Liver (tissue), 9 donors: ENCODE measurements around the gene FGFRL1. TPM values are rescaled to one million over a fixed set of nuclear protein-coding genes. Genes with fewer than 3 reads are reported as not detected.

Source experiments
- DNase-seq: peaks from one replicate; pipeline ENCODE4 v3.0.0-alpha.2; 2017; ENCODE audit warnings: low spot score
- H3K27ac ChIP-seq, 2 donors: one replicate each; pipeline ENCODE4 v1.7.0; 2013; ENCODE audit warnings: inconsistent platforms in 2 of 2, low read length in 2 of 2, control low read depth in 1 of 2, low read depth in 1 of 2, mild to moderate bottlenecking in 1 of 2
- H3K27me3 ChIP-seq, 4 donors: one replicate each; pipeline versions ENCODE4 v1.6.1 to v1.7.0; 2013; ENCODE audit warnings: low read length in 3 of 4, inconsistent platforms in 1 of 4, mild to moderate bottlenecking in 1 of 4, moderate library complexity in 1 of 4; ENCODE audit not compliant: control insufficient read depth in 4 of 4, insufficient read depth in 4 of 4
- H3K36me3 ChIP-seq, 4 donors: one replicate each; pipeline versions ENCODE4 v1.6.1 to v1.7.0; 2013; ENCODE audit warnings: low read length in 3 of 4, mild to moderate bottlenecking in 3 of 4, low read depth in 1 of 4, moderate library complexity in 1 of 4; ENCODE audit not compliant: control insufficient read depth in 4 of 4, insufficient read depth in 3 of 4
- H3K4me1 ChIP-seq, 4 donors: one replicate each; pipeline versions ENCODE4 v1.6.1 to v1.7.0; 2013; ENCODE audit warnings: low read length in 3 of 4, mild to moderate bottlenecking in 3 of 4, moderate library complexity in 1 of 4; ENCODE audit not compliant: control insufficient read depth in 4 of 4, insufficient read depth in 4 of 4
- H3K4me3 ChIP-seq, 3 donors: one replicate each; pipeline versions ENCODE4 v1.6.1 to v1.7.0; 2013; ENCODE audit warnings: low read length in 3 of 3, control low read depth in 1 of 3, low read depth in 1 of 3, mild to moderate bottlenecking in 1 of 3
- H3K9ac ChIP-seq, 2 donors: one replicate each; pipeline ENCODE4 v1.7.0; 2013; ENCODE audit warnings: low read length in 2 of 2, mild to moderate bottlenecking in 2 of 2, moderate library complexity in 2 of 2, control low read depth in 1 of 2, low read depth in 1 of 2
- H3K9me3 ChIP-seq, 4 donors: one replicate each; pipeline versions ENCODE4 v1.6.1 to v1.7.0; 2013; ENCODE audit warnings: low read length in 3 of 4; ENCODE audit not compliant: control insufficient read depth in 4 of 4
- ATF3 ChIP-seq: IDR thresholded peaks from 2 replicates; pipeline ENCODE4 v1.6.1; 2016; ENCODE audit warnings: antibody characterized with exemption
- EGR1 ChIP-seq, 2 donors: IDR thresholded peaks; 2 replicates each; pipeline ENCODE4 v1.6.1; 2016 to 2018; ENCODE audit warnings: antibody characterized with exemption in 2 of 2, low read depth in 2 of 2
- FOXA1 ChIP-seq: IDR thresholded peaks from 2 replicates; pipeline ENCODE4 v1.6.1; 2016; ENCODE audit warnings: antibody characterized with exemption
- FOXA2 ChIP-seq: IDR thresholded peaks from 2 replicates; pipeline ENCODE4 v1.6.1; 2016; ENCODE audit warnings: antibody characterized with exemption
- GABPA ChIP-seq, 2 donors: IDR thresholded peaks in 1 of 2; conservative IDR thresholded peaks in 1 of 2; 2 replicates each; pipeline ENCODE4 v1.6.1; 2016; ENCODE audit warnings: antibody characterized with exemption in 2 of 2, mild to moderate bottlenecking in 1 of 2, moderate library complexity in 1 of 2
- HNF4G ChIP-seq: IDR thresholded peaks from 2 replicates; pipeline ENCODE4 v1.6.1; 2016; ENCODE audit warnings: antibody characterized with exemption
- JUND ChIP-seq, 2 donors: IDR thresholded peaks; 2 replicates each; pipeline ENCODE4 v1.6.1; 2016; ENCODE audit warnings: antibody characterized with exemption in 2 of 2
- MAX ChIP-seq: IDR thresholded peaks from 2 replicates; pipeline ENCODE4 v1.6.1; 2016; ENCODE audit warnings: antibody characterized with exemption
- RAD21 ChIP-seq, 2 donors: IDR thresholded peaks; 2 replicates each; pipeline ENCODE4 v1.6.1; 2016; ENCODE audit warnings: antibody characterized with exemption in 2 of 2, mild to moderate bottlenecking in 2 of 2
- REST ChIP-seq: IDR thresholded peaks from 2 replicates; pipeline ENCODE4 v1.6.1; 2016; ENCODE audit warnings: antibody characterized with exemption, mild to moderate bottlenecking
- RXRA ChIP-seq, 2 donors: IDR thresholded peaks; 2 replicates each; pipeline ENCODE4 v1.6.1; 2017 to 2018; ENCODE audit warnings: antibody characterized with exemption in 2 of 2, mild to moderate bottlenecking in 1 of 2
- SP1 ChIP-seq: IDR thresholded peaks from 2 replicates; pipeline ENCODE4 v1.6.1; 2018; ENCODE audit warnings: antibody characterized with exemption, mild to moderate bottlenecking
- TAF1 ChIP-seq: conservative IDR thresholded peaks from 2 replicates; pipeline ENCODE4 v1.6.1; 2016; ENCODE audit warnings: antibody characterized with exemption, mild to moderate bottlenecking
- YY1 ChIP-seq: IDR thresholded peaks from 2 replicates; pipeline ENCODE4 v1.6.1; 2016; ENCODE audit warnings: antibody characterized with exemption, mild to moderate bottlenecking
- ZBTB33 ChIP-seq: IDR thresholded peaks from 2 replicates; pipeline ENCODE4 v1.6.1; 2016; ENCODE audit warnings: antibody characterized with exemption
- WGBS: extraction: QIAGEN DNeasy Blood & Tissue Kit; methylation state at CpG from one replicate; pipeline ENCODE4 v1.1.7; 2013; 5-methylcytosine and 5-hydroxymethylcytosine counted together
- polyA plus RNA-seq, 2 donors: library from polyadenylated mRNA; stranded (reverse) in 1 of 2; unstranded in 1 of 2; fragments of 200-250 nt in 1 of 2; fragments of >200 nt in 1 of 2; fragmentation: Nextera tagmentation in 1 of 2; extraction: Ambion mirVana in 1 of 2; gene quantifications; one replicate each; pipeline versions ENCODE4 v1.2.1 to v1.2.3, GENCODE V29; 2013 to 2015
- total RNA-seq, 2 donors: library from RNA; depleted of rRNA; stranded (reverse); fragments of >200 nt; gene quantifications; one replicate each; pipeline ENCODE4 v1.2.3, GENCODE V29; 2014
- TF ChIP-seq, protein P1 (sequence below): fragments of 150-350 bp; IDR thresholded peaks from 2 replicates; pipeline ENCODE4 v1.5.1; 2017; ENCODE audit warnings: improper control_type of control experiment, low read depth, low read length; ENCODE audit not compliant: missing input control
- donor health status: healthy.
- donor health status: healthy.
- donor health status: healthy.
- donor health status: healthy.
- donor health status: healthy.

The FGFRL1 gene
- total and polyA plus RNA-seq, 4 donors: 14.2 to 49.1 (median 22.4) TPM

- Histone ChIP-seq H3K4me1 (peaks cover 0 to 2% (median 0%) of the 10 kb centered on the region in 4 donors), H3K27me3 (peaks cover 0 to 4% (median 0%) of the 10 kb centered on the region in 4 donors)
- no peak for DNase-seq
Observed at GRCh38 chr4:1041147-1041935, 29.9 kb downstream of the FGFRL1 start.

More at GRCh38 chr4:1041147-1041935, 29.9 kb downstream of the FGFRL1 start:
- H3K36me3 ChIP-seq: no peaks in the 10 kb centered on the region
- H3K9ac ChIP-seq: no peak overlapping the region
- TF ChIP-seq RAD21 (IDR thresholded peaks at IDR 0.05) (no peak), MAX (no peak), YY1 (no peak), SP1 (no peak), FOXA2 (no peak), RXRA (IDR thresholded peaks at IDR 0.05) (no peak), FOXA1 (no peak), EGR1 (IDR thresholded peaks at IDR 0.05; ENCODE audit: low read depth in 2 of 2) (no peak), ZBTB33 (no peak), GABPA (IDR thresholded peaks at IDR 0.05 in 1 of 2, conservative IDR thresholded peaks at IDR 0.05 in 1 of 2) (no peak), ATF3 (no peak), TAF1 (no peak), HNF4G (no peak), JUND (IDR thresholded peaks at IDR 0.05) (no peak), REST (no peak)
- TF ChIP-seq, protein P1, sequence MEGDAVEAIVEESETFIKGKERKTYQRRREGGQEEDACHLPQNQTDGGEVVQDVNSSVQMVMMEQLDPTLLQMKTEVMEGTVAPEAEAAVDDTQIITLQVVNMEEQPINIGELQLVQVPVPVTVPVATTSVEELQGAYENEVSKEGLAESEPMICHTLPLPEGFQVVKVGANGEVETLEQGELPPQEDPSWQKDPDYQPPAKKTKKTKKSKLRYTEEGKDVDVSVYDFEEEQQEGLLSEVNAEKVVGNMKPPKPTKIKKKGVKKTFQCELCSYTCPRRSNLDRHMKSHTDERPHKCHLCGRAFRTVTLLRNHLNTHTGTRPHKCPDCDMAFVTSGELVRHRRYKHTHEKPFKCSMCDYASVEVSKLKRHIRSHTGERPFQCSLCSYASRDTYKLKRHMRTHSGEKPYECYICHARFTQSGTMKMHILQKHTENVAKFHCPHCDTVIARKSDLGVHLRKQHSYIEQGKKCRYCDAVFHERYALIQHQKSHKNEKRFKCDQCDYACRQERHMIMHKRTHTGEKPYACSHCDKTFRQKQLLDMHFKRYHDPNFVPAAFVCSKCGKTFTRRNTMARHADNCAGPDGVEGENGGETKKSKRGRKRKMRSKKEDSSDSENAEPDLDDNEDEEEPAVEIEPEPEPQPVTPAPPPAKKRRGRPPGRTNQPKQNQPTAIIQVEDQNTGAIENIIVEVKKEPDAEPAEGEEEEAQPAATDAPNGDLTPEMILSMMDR: no peak
- no peaks in the 10 kb centered on the region for H3K9me3 ChIP-seq
- no peak overlapping the region for H3K4me3 ChIP-seq
- WGBS: 54% methylated on average over 36 of the region's 36 CpGs
- H3K27ac ChIP-seq: no peak overlapping the region
